ENCODE measurements around the gene MYO1C.
"Not testable (repeated sequence)": the region's sequence is repeated elsewhere in the genome, so short reads cannot be mapped to it uniquely, and the experiment has no call there.

The MYO1C gene

DNA sequence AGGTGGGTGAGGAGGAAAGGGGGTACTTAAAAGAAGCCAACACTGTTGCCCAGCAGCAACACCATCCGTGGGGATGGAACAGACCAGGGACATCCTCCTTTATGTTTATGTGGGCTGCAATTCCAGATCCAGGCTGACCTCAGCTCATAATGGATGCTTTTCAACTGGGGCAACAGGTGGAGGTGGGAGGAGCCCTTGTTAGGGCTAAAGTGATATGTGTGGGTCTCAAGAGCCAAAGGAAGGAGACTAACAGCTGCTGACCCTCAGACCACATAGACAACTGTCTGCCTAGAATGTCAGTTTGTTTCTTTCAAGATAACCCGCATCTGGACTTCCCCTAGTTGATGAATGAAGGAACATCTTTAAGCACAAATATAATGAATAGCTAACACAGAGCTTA, 25.9 kb upstream of the MYO1C start:
- Histone ChIP-seq H3K4me1 (ENCODE audit: control insufficient read depth, low read depth, low read length) (peaks cover 4% of the 10 kb centered on the region), H3K27me3 (ENCODE audit: control insufficient read depth, insufficient read depth, low read length) (no peaks in the 10 kb centered on the region), H3K9ac (ENCODE audit: low read length) (no peak overlapping the region), H3K9me3 (ENCODE audit: control insufficient read depth, low read depth, low read length) (no peaks in the 10 kb centered on the region), H3K27ac (ENCODE audit: low read length) (no peak overlapping the region), H3K36me3 (ENCODE audit: control insufficient read depth, low read depth, low read length) (peaks cover under 1% of the 10 kb centered on the region), H3K4me3 (ENCODE audit: low read length) (no peak overlapping the region)

DNA sequence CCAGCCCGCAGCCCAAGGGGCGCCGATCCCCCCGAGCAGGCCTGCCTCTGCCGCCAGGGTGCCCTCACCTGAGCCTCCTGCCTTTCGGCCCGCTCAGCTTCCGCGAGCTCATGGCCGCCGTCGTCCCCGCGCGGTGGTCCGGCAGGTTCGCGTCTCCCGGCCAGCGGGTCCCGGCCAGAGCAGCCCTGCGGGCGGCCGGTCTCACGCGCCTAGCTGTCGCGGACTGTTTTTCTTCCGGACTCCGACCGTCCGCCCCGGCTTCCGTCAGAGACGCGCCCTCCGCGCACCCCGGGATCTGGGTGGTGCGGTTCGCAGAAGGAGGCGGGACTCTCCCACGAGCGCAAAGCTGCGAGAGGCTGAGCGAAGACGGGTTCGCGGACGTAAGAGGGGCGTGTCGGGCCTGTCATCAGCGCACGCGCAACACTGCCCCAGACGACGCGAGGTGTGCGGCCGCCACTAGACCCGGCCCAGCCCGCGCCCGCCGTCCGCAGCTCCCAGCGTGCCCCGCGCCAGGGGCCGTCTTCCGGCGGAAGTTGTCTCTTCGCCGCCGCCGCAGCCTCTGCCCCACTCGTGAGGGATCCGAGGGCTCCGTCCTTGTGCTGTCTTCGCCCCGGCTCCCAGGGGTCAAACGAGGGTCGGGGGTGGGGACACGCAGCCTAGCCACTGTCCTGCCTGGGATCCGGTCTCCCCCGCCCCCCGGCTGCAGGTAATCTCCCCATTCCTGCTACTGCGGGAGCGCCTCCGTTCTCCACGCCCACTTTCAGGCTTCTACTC, 24.1 kb upstream of the MYO1C start, which contains the start of gene INPP5K:
Gene INPP5K (minus strand): TSS at position 225 of the 774 bp plus-strand sequence. CDS start 113 bp downstream, at position 112.
- Histone ChIP-seq H3K4me3 (ENCODE audit: low read length) (peak within 1 kb of the TSS; percentile 78), H3K27me3 (ENCODE audit: control insufficient read depth, insufficient read depth, low read length) (no peaks in the 10 kb centered on the region), H3K36me3 (ENCODE audit: control insufficient read depth, low read depth, low read length) (peaks cover 4% of the 10 kb centered on the region), H3K4me1 (ENCODE audit: control insufficient read depth, low read depth, low read length) (peaks cover 4% of the 10 kb centered on the region), H3K9me3 (ENCODE audit: control insufficient read depth, low read depth, low read length) (no peaks in the 10 kb centered on the region), H3K9ac (ENCODE audit: low read length) (peak within 1 kb of the TSS; percentile 77), H3K27ac (ENCODE audit: low read length) (peak within 1 kb of the TSS; percentile 27)

DNA sequence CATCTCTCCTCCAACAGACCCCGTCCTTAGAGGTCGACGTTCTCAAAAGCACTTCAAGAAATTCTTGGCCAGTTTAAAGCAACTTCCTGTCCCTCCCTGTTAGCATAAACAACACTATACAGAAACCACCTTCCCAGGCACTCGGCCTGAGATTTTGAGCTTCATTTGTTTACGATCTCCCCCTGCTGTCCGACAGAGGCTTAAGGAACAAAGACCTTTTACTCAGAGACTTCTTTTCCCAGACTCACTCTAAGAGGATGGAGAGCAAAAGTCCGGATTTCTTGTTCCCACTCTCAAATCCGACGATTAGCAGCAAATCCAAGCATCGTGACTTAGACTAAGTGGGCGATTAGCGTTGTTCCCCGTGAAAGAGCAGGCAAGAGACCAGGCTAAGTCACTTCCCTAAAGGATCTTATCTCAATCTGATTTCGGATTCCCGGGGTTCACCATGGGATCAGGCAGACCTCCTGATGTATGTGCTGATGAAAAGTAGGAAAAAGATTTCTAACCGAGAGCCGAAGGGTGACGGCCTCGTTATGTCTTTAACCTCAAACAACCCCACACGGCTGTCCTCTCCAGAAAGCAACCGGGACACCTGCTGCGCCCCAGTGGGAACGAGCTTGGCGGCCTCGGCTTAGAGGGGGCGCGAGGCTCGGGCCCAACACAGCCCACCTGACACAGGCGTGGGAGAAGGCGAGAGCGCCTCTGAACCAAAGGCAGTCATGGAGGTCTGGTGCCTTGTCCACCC, 23.3 kb upstream of the MYO1C start:
- Histone ChIP-seq H3K4me3 (ENCODE audit: low read length) (peak overlapping the region; percentile 78), H3K27me3 (ENCODE audit: control insufficient read depth, insufficient read depth, low read length) (no peaks in the 10 kb centered on the region), H3K9ac (ENCODE audit: low read length) (peak overlapping the region; percentile 50), H3K36me3 (ENCODE audit: control insufficient read depth, low read depth, low read length) (peaks cover 4% of the 10 kb centered on the region), H3K27ac (ENCODE audit: low read length) (no peak overlapping the region), H3K4me1 (ENCODE audit: control insufficient read depth, low read depth, low read length) (peaks cover 4% of the 10 kb centered on the region), H3K9me3 (ENCODE audit: control insufficient read depth, low read depth, low read length) (no peaks in the 10 kb centered on the region)

DNA sequence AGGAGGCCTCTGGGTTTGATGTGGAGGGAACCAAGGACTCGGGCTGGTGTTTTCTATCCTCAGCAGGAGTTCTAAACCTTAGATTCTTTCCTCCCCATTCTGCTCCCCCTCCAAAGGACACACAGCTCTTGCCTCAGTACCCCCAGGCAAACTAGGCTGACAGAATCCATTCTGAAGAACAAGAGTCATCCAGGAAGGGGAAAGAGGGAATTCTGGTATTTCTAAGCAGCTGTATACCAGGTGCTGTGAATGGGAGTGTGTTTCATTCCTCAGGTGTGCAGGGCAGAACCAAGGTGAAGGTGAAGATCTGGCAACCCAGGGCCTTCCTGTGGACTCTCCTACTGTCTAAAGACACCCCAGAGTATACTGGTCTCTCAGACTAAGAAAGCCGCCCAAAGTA, 19.9 kb upstream of the MYO1C start:
- Histone ChIP-seq H3K9ac (ENCODE audit: low read length) (no peak overlapping the region), H3K36me3 (ENCODE audit: control insufficient read depth, low read depth, low read length) (peaks cover 4% of the 10 kb centered on the region), H3K27ac (ENCODE audit: low read length) (no peak overlapping the region), H3K27me3 (ENCODE audit: control insufficient read depth, insufficient read depth, low read length) (no peaks in the 10 kb centered on the region), H3K4me1 (ENCODE audit: control insufficient read depth, low read depth, low read length) (peaks cover 4% of the 10 kb centered on the region), H3K9me3 (ENCODE audit: control insufficient read depth, low read depth, low read length) (no peaks in the 10 kb centered on the region), H3K4me3 (ENCODE audit: low read length) (no peak overlapping the region)

DNA sequence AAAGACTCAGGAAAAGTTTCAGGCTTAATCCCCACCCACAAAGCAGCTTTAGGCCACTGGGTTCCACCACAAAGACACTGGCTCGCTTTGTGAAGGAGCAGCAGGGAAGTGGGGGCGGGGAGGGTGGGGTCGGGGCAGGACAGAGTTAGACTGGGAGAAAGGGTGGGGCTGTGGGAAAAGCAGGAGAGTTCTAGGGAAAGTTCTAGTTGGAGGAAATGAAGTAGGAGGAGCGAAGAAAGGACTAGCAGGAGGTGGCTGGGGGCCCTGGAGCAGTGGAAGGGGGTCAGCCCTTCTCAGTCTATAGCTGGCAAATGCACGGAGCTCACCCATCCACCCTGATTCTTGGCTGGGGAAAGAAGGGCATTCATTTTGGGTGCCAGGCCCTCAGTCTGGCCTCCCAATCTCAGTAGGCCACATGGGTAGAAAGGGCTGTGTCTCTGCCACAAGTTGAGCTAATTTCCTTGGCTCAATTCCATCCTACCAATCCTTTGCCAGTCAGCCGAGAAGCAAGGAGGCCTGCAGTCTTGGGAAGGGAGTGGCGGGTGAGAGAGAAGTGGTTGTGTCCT, 19.4 kb upstream of the MYO1C start:
- H3K9me3 ChIP-seq (ENCODE audit: control insufficient read depth, low read depth, low read length), result no peaks in the 10 kb centered on the region
- H3K36me3 ChIP-seq (ENCODE audit: control insufficient read depth, low read depth, low read length), result peaks cover 4% of the 10 kb centered on the region

DNA sequence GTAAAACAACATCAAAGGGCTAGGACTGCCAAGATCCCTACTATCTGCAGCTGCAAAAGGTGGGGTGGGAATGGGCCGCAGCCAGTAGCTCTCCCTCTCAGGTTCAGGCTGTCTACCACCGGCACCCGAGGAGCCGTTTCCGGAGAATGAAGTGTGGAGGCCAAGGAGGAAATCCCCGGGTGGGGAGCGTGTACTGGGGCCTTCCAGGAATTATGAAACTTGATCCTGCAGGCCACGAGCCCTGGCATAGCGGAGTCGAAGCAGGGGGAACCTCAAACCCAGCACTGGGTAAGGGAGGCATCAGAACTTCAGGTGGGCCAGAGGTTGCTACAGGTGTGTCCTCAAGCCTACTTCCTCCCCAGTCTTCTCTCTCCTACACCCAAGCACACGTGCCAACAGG, 18.8 kb upstream of the MYO1C start:
- Histone ChIP-seq H3K4me3 (ENCODE audit: low read length) (no peak overlapping the region), H3K9ac (ENCODE audit: low read length) (no peak overlapping the region), H3K36me3 (ENCODE audit: control insufficient read depth, low read depth, low read length) (peaks cover 4% of the 10 kb centered on the region), H3K27me3 (ENCODE audit: control insufficient read depth, insufficient read depth, low read length) (no peaks in the 10 kb centered on the region), H3K4me1 (ENCODE audit: control insufficient read depth, low read depth, low read length) (peaks cover 4% of the 10 kb centered on the region), H3K9me3 (ENCODE audit: control insufficient read depth, low read depth, low read length) (no peaks in the 10 kb centered on the region), H3K27ac (ENCODE audit: low read length) (no peak overlapping the region)

More for the DNA sequence above, 19.4 kb upstream of the MYO1C start:
- Histone ChIP-seq H3K9ac (ENCODE audit: low read length) (no peak overlapping the region), H3K4me3 (ENCODE audit: low read length) (no peak overlapping the region), H3K4me1 (ENCODE audit: control insufficient read depth, low read depth, low read length) (peaks cover 4% of the 10 kb centered on the region), H3K27me3 (ENCODE audit: control insufficient read depth, insufficient read depth, low read length) (no peaks in the 10 kb centered on the region), H3K27ac (ENCODE audit: low read length) (no peak overlapping the region)

DNA sequence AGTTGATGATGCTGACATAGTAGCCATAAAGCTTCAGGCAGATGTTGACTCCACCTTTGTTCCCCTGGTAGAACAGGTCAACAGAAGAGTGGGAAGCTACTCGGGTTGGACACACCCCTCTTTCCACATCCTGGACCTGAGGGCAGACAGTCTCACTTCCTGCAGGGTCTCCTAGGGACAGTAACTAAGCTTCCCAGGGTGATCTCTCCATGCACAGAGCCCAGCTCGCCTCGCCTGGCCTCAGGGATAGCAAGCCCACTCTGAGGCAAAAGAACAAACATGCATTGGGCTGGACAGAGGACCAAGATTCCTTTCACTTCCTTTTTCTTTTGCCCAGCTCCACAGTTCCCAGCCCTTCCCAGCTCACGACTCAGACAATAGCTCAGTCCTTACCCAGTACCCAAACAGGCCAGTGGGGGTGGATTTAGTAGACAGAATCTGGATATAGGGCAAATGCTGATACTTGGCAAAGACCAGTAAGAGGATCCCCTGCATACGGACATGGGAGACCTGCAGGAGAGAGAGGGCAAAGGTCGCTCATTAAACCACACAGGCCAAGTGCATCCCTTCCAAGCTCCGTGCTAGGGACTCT, 16.9 kb upstream of the MYO1C start:
- Histone ChIP-seq H3K27me3 (ENCODE audit: control insufficient read depth, insufficient read depth, low read length) (no peaks in the 10 kb centered on the region), H3K4me3 (ENCODE audit: low read length) (no peak overlapping the region), H3K9me3 (ENCODE audit: control insufficient read depth, low read depth, low read length) (no peaks in the 10 kb centered on the region), H3K36me3 (ENCODE audit: control insufficient read depth, low read depth, low read length) (peaks cover 4% of the 10 kb centered on the region), H3K9ac (ENCODE audit: low read length) (no peak overlapping the region), H3K4me1 (ENCODE audit: control insufficient read depth, low read depth, low read length) (no peaks in the 10 kb centered on the region), H3K27ac (ENCODE audit: low read length) (no peak overlapping the region)

DNA sequence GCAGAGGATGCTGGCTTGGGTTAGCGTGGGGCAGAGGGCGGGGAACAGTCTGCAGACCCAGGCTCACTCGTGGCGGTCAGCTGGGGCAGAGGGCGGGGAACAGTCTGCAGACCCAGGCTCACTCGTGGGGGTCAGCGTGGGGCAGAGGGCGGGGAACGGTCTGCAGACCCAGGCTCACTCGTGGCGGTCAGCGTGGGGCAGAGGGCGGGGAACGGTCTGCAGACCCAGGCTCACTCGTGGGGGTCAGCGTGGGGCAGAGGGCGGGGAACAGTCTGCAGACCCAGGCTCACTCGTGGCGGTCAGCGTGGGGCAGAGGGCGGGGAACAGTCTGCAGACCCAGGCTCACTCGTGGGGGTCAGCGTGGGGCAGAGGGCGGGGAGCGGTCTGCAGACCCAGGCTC, 16.2 kb upstream of the MYO1C start:
- H3K4me3 ChIP-seq (ENCODE audit: low read length); H3K9me3 ChIP-seq (ENCODE audit: control insufficient read depth, low read depth, low read length); H3K9ac ChIP-seq (ENCODE audit: low read length); H3K4me1 ChIP-seq (ENCODE audit: control insufficient read depth, low read depth, low read length); H3K36me3 ChIP-seq (ENCODE audit: control insufficient read depth, low read depth, low read length); H3K27ac ChIP-seq (ENCODE audit: low read length); H3K27me3 ChIP-seq (ENCODE audit: control insufficient read depth, insufficient read depth, low read length): not testable (repeated sequence)

DNA sequence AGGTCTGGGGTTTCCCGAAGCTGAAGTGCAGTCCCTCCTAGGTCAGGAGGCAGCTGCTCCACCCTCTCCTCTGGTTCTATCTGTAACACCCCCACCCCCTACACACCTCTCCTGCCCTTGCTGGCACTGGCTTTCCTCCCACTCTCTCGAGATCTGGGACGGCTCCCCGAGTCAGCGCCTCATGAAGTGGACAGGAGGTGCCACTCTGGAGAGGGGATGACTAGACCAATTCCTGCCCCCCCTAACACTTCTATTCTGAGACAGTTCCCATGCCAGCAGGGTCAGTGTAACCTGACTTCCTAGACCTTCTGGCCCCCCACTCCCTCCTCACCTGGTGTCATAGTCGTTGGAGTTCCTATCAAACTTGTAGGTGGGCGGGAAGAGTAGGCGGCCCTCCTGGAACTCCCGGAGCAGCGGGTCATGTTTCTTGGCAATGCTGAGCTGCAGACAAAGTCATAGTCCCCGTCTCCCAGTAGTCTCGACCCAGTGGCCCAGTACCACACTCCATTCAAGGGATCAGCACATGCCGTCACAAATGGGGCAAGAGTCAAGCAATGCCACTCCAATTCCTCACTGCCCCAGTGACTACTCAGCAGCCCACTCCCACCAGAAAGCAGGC, 14.3 kb upstream of the MYO1C start:
- Histone ChIP-seq H3K4me3 (ENCODE audit: low read length) (no peak overlapping the region), H3K9me3 (ENCODE audit: control insufficient read depth, low read depth, low read length) (no peaks in the 10 kb centered on the region), H3K27ac (ENCODE audit: low read length) (no peak overlapping the region), H3K4me1 (ENCODE audit: control insufficient read depth, low read depth, low read length) (no peaks in the 10 kb centered on the region), H3K36me3 (ENCODE audit: control insufficient read depth, low read depth, low read length) (no peaks in the 10 kb centered on the region), H3K9ac (ENCODE audit: low read length) (no peak overlapping the region), H3K27me3 (ENCODE audit: control insufficient read depth, insufficient read depth, low read length) (no peaks in the 10 kb centered on the region)

DNA sequence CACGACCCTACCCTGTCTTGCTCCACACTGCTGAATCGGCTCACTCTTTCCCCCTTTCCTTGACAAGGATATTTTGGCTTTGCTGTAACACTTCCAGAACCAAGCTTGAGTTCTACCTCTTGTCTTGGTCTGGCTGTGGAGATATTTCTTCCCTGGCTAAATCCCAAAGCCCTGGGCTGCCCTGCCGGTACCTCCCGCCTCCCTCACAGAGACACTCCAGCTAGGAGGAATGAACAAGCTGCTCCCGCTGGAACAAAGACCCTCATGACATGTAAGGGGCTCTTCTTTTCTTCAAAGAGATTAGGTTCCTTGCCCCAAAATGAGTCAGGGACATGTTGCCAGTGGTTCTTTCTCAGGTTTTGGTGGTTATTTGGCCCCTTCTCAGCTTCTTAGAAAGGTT, 13.1 kb upstream of the MYO1C start:
- H3K27me3 ChIP-seq (ENCODE audit: control insufficient read depth, insufficient read depth, low read length), result no peaks in the 10 kb centered on the region
- no peak overlapping the region for H3K9ac ChIP-seq (ENCODE audit: low read length)
- no peaks in the 10 kb centered on the region for H3K36me3 ChIP-seq (ENCODE audit: control insufficient read depth, low read depth, low read length)
- H3K4me1 ChIP-seq (ENCODE audit: control insufficient read depth, low read depth, low read length), result no peaks in the 10 kb centered on the region
- no peaks in the 10 kb centered on the region for H3K9me3 ChIP-seq (ENCODE audit: control insufficient read depth, low read depth, low read length)
- H3K4me3 ChIP-seq (ENCODE audit: low read length), result no peak overlapping the region
- no peak overlapping the region for H3K27ac ChIP-seq (ENCODE audit: low read length)

DNA sequence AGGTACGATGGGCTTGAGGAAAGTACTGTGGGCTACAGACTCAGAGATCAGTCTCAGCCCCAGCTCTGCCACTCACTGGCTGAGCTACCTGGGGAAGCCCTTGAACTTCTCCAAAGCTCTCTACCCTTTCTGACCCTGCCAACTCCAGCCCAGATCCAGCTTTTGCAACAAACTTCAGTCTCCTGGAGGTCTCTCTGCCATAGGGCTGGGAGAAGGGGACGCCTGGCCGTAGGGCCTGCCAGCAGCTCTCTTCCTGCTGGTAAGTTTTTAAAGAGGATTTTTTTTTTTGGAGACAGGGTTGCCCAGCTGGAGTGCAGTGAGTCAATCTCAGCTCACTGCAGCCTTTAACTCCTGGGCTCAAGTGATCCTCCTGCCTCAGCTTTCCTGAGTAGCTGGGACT, 12.4 kb upstream of the MYO1C start:
- H3K9me3 ChIP-seq (ENCODE audit: control insufficient read depth, low read depth, low read length), result no peaks in the 10 kb centered on the region
- H3K4me3 ChIP-seq (ENCODE audit: low read length), result no peak overlapping the region
- H3K36me3 ChIP-seq (ENCODE audit: control insufficient read depth, low read depth, low read length), result no peaks in the 10 kb centered on the region
- H3K27me3 ChIP-seq (ENCODE audit: control insufficient read depth, insufficient read depth, low read length), result no peaks in the 10 kb centered on the region
- H3K4me1 ChIP-seq (ENCODE audit: control insufficient read depth, low read depth, low read length), result no peaks in the 10 kb centered on the region
- no peak overlapping the region for H3K9ac ChIP-seq (ENCODE audit: low read length)
- no peak overlapping the region for H3K27ac ChIP-seq (ENCODE audit: low read length)
